Measurements from ENCODE around the gene RHO.
A peak's percentile ranks its signal among the peaks of the same experiment; 100 is the strongest.
"Not testable (repeated sequence)": the region's sequence is repeated elsewhere in the genome, so short reads cannot be mapped to it uniquely, and the experiment has no call there.

Gene RHO

DNA sequence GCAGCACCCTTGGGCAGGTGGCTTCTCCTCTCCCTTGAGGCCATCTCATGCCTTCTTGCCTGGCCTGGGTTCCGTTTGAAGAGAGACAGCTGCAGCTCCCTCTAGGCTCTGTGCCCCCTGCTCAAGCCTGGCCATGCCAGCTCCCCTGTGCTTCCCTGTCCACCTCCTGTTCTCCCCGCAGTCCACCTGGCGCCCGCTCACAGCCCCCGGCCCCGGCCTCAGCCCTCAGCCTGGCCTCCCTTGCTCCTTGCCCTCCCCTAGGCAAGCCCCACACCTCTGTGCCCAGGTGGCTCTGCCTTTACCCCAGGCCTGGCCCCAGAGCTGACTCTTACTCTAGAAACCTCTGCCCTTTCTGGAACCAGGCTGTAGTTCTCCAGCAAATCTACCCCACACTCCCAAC is 13.9 kb upstream of the RHO start:
- Mint-ChIP-seq H3K4me3 (no peak overlapping the region), H3K9me3 (no peaks in the 10 kb centered on the region), H3K27ac (no peak overlapping the region), H3K27me3 (ENCODE audit: low read depth, poor library complexity) (peaks cover 3% of the 10 kb centered on the region), H3K36me3 (ENCODE audit: low read depth) (peaks cover 29% of the 10 kb centered on the region), H3K4me1 (peaks cover 14% of the 10 kb centered on the region)
- TF ChIP-seq CTCF (IDR thresholded peaks at IDR 0.05) = no peak
- no peak for DNase-seq

GRCh38 chr3:129515108-129515820 is 13.2 kb upstream of the RHO start:
- H3K27ac Mint-ChIP-seq; H3K27me3 Mint-ChIP-seq (ENCODE audit: low read depth, poor library complexity); DNase-seq; H3K9me3 Mint-ChIP-seq; H3K4me3 Mint-ChIP-seq: not testable (repeated sequence)
- H3K36me3 Mint-ChIP-seq (ENCODE audit: low read depth) = peaks cover 29% of the 10 kb centered on the region
- H3K4me1 Mint-ChIP-seq = peaks cover 15% of the 10 kb centered on the region

- Mint-ChIP-seq H3K4me1 (peaks cover 13% of the 10 kb centered on the region), H3K36me3 (ENCODE audit: low read depth) (peaks cover 29% of the 10 kb centered on the region), H3K27ac (peak overlapping the region; percentile 79)
- not testable (repeated sequence) for H3K27me3 Mint-ChIP-seq (ENCODE audit: low read depth, poor library complexity); H3K4me3 Mint-ChIP-seq; H3K9me3 Mint-ChIP-seq; DNase-seq
These were observed 12.5 kb upstream of the RHO start for GRCh38 chr3:129515821-129516432.

DNA sequence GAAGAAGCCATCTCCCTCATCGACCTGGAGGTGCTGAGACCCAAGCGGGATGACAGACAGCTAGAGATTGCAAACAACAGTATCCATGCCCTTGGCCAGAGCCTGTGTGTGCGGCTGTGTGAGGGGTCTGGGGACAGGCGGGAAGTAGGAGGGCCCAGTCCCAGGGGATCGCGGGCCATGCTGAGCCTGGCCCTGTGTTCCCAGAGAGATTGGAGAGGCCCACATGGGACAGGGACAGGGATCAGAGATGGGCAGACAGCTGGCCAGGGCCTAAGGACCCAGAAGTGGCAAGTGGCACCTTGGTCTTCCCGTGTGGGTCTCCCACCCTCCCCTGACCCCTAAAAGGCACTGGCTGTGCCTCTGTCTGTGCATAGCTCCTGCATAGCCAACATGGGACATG is 10.9 kb upstream of the RHO start:
- H3K27ac Mint-ChIP-seq = peak overlapping the region; percentile 81
- TF ChIP-seq CTCF (IDR thresholded peaks at IDR 0.05) = no peak
- peaks cover 25% of the 10 kb centered on the region for H3K4me1 Mint-ChIP-seq
- no peak overlapping the region for H3K4me3 Mint-ChIP-seq
- H3K36me3 Mint-ChIP-seq (ENCODE audit: low read depth) = peaks cover 17% of the 10 kb centered on the region
- peaks cover 3% of the 10 kb centered on the region for H3K27me3 Mint-ChIP-seq (ENCODE audit: low read depth, poor library complexity)
- DNase-seq = no peak
- H3K9me3 Mint-ChIP-seq = no peaks in the 10 kb centered on the region

DNA sequence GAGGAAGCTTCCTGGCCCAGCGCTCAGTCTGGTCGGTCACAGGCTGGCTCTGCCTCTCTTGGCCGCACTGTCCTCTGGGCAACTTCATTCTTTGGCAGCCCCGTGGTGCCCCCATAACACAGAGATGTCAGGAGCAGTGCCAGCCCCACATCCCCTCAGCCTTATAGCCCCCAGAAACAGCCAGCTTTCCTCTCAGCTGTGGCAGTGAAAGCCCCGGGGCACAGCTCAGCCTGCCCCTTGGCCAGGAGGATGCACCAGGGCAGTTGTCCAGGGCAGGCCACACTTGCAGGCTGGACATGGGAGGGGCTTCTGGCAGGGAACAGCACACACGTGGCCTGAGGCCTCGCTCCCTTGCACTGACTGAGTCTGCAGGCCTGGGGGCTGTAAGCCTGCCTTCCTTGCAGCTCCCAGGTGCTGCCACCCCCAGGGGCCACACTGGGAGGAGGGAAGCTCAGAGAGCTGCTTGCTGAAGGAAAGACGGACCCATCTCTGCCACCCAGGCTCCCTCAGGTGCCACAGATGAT is 10.3 kb upstream of the RHO start:
- H3K4me3 Mint-ChIP-seq = no peak overlapping the region
- peaks cover 3% of the 10 kb centered on the region for H3K27me3 Mint-ChIP-seq (ENCODE audit: low read depth, poor library complexity)
- no peak overlapping the region for H3K27ac Mint-ChIP-seq
- H3K4me1 Mint-ChIP-seq = peaks cover 25% of the 10 kb centered on the region
- TF ChIP-seq CTCF (IDR thresholded peaks at IDR 0.05) = no peak
- no peak for DNase-seq
- no peaks in the 10 kb centered on the region for H3K9me3 Mint-ChIP-seq
- H3K36me3 Mint-ChIP-seq (ENCODE audit: low read depth) = peaks cover 15% of the 10 kb centered on the region

GRCh38 chr3:129518581-129518980 is 9.9 kb upstream of the RHO start:
- peaks cover 29% of the 10 kb centered on the region for H3K4me1 Mint-ChIP-seq
- TF ChIP-seq CTCF (IDR thresholded peaks at IDR 0.05) = no peak
- H3K27ac Mint-ChIP-seq = no peak overlapping the region
- H3K27me3 Mint-ChIP-seq (ENCODE audit: low read depth, poor library complexity) = peaks cover 3% of the 10 kb centered on the region
- no peak overlapping the region for H3K4me3 Mint-ChIP-seq
- H3K36me3 Mint-ChIP-seq (ENCODE audit: low read depth) = peaks cover 15% of the 10 kb centered on the region
- no peak for DNase-seq
- H3K9me3 Mint-ChIP-seq = no peaks in the 10 kb centered on the region

DNA sequence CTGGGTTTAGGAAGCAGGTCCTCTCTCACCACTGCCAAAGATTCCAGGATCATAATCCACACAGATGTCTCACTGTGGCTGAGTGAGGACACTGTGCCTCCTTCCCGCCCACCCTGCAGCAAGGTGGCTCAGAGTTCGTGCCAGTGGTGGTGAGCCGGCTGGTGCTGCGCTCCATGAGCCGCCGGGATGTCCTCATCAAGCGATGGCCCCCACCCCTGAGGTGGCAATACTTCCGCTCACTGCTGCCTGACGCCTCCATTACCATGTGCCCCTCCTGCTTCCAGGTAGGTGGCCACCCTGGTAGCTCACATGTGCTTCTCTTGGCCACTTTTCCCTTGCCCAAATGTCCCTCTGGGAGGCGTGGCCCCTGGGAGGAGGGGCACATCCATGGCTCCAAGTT is 9.0 kb upstream of the RHO start:
- no peak overlapping the region for H3K4me3 Mint-ChIP-seq
- H3K9me3 Mint-ChIP-seq = no peaks in the 10 kb centered on the region
- H3K4me1 Mint-ChIP-seq = peaks cover 29% of the 10 kb centered on the region
- peaks cover 15% of the 10 kb centered on the region for H3K36me3 Mint-ChIP-seq (ENCODE audit: low read depth)
- TF ChIP-seq CTCF (IDR thresholded peaks at IDR 0.05) = no peak
- DNase-seq = no peak
- H3K27me3 Mint-ChIP-seq (ENCODE audit: low read depth, poor library complexity) = peaks cover 6% of the 10 kb centered on the region
- no peak overlapping the region for H3K27ac Mint-ChIP-seq

Measured in nephron progenitor cell (in vitro differentiated cells).